ENCODE measurements around the gene CHST11.

The CHST11 gene

GRCh38 chr12:104635607-104636343, 179.0 kb downstream of the CHST11 start:
- DNase-seq, result no peak

- DNase-seq, result no peak
These were observed 179.7 kb downstream of the CHST11 start for GRCh38 chr12:104636496-104636895.

DNA sequence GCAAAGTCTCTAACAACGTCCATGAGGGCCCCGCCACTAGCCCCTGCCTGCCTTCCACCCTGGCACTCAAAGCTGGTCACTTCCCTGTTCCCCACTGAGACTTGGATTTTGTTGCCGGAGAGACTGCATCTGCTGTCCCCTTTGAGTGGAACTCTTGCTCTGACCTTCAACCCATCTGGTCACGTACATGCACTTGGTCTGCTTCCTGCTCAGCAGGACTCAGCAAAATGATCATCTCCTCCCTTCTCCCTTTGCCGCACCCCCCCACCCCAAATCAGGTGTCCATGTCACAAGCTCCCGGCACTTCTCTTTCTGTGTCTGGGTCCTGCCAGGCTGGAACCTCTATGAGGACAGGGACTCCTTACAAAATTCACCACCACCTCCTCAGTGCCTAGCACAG, 180.9 kb downstream of the CHST11 start:
- DNase-seq, result no peak

- no peak for DNase-seq
These were observed 181.6 kb downstream of the CHST11 start for GRCh38 chr12:104638218-104638850.

DNA sequence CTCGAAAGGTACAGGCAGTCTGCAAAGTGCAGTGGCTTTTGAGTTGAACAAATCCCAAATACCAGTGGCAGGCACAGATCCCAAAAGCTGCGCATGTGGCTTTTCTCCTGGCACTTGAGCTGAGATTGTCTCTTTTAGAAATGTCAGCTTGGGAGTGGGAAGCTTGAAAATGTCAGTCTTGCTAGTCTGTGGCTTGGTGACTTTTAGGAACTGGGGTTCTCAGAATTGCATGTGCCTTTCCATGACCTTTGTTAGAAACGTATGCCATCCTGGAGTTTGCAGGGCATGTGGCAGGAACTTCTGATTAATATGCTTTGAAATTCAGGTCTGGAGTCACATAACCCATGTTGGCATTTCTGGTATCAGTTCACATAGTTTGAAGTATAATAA, 182.1 kb downstream of the CHST11 start:
- DNase-seq, result no peak

GRCh38 chr12:104640956-104641355, 184.2 kb downstream of the CHST11 start:
- DNase-seq, result no peak

DNA sequence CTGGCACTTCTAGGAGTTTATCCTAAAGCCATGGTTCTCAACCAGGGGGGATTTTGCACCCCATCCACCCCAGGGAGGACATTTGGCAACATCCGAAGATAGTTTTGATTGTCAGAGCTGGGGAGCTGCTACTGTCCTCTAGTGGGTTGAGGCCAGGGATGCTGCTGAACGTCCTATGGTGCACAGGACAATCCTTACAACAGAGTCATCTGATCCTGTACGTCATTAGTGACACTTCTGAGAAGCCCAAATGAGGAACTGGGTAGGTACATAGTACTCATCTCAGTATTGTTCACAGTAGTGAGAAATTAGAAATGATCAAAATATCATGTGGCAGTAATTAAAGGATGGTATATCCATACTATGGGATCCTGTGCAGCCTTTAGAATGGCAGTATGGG, 185.1 kb downstream of the CHST11 start:
- DNase-seq, result no peak

DNA sequence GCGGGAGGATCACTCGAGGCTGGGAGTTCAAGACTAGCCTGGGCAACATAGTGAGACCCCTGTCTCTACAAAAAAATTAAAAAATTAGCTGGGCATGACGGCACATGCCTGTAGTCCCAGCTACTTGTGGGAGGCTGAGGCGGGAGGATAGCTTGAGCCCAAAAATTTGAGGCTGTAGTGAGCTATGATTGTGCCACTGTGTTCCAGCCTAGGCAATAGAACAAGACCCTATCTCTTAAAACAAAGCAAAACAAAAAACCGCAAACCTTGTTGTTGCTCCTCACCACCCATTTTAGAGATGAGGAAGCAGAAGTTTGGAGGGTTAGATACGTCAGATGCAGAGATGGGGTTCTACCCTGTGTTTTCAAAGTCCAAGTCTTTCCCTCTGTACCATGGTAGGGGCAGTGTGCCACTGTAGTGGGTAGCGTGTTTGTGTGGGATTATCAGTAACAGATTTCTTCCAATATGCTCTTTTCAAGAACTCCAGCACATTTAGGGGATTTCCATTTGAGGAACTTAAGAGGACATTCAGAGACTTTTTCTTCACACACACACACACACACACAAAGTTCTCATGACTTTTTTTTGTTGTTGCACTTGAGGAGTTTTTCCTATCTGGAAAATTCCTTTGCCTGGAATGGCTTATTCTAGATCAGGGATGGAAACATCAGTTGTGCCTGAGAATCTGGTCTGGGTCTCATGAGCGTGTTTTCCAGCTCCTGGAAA, 186.5 kb downstream of the CHST11 start:
- DNase-seq, result no peak

DNA sequence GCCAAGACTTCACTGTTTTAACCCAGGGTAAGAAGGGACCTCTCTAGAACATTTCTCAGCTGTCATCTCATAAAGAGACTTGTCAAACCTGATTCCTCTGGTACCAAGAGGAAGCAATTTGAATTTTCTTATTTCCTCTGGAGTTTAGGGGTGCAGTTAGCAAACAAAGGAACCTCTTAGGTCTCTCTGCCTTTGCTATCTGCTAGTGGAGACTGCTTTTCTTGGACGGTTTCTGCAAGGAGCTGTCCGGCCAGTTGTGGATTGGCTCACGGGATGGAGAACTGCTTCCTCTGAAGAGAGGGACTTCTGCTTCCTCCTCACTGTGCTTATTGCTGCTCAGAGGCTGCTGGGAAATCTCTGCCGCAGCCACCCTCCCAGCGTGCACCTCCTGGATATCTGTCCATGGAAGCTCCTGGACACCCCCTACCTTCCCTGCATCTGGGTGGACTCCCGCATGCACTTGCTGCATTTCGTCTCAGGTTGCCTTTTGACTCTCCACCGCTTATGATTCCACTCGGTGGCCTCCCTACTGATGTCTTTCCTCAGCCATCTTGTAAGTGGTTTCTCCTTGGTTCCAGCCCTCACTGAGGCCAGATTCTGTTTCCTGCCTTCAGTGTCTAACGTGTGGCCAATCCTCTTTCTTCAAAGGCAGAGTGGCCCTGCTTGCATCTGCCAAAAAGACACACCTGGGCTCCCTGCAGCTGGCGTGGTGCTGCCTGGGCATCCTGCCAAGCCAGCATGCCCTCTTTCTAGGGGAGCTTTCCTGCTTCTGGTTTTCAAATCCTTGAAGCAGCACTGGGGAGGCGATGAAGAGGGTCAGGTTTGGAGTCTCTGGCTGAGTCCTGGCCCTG, 187.3 kb downstream of the CHST11 start:
- no peak for DNase-seq

DNA sequence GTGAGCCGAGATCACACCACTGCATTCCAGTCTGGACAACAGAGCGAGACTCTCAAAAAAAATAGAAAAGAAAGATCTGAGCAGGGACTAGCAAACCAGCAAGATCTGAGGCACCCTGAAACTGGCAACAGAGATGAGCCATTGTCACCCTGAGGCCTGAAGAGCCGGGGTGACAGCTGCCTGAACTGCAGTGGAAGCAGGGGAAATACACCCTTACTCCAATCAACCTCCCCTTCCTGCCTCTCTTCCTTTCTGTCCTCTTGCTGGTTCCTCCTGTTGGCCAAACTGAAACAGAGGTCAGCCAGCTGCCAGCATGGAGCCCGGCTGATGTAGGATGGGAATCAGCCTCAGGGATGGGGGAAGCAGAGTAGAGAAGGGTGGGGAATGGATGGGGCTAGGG, 192.0 kb downstream of the CHST11 start:
- no peak for DNase-seq

- DNase-seq, result no peak
These were observed 192.6 kb downstream of the CHST11 start for GRCh38 chr12:104649217-104649824.

DNA sequence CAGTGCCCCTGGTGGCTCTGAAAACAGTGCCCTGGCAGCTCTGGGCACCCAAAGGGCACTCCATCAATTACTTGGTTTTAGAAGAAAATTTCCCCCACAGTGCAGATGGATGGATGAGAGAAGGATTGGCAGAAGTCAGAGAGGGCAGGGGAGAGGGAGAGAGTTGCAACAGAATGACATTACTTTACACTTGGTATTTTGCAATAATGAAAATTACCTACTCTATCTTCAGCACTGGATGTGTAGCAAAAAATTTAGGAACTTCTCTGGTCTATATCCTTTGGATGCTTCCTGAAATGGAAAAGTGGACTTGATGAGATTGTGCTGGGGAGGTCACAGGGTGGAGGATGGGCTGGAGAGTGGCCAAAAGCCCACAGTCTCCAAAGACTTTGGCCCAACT, 193.2 kb downstream of the CHST11 start:
- no peak for DNase-seq

GRCh38 chr12:104650541-104650940, 193.8 kb downstream of the CHST11 start:
- DNase-seq, result no peak

DNA sequence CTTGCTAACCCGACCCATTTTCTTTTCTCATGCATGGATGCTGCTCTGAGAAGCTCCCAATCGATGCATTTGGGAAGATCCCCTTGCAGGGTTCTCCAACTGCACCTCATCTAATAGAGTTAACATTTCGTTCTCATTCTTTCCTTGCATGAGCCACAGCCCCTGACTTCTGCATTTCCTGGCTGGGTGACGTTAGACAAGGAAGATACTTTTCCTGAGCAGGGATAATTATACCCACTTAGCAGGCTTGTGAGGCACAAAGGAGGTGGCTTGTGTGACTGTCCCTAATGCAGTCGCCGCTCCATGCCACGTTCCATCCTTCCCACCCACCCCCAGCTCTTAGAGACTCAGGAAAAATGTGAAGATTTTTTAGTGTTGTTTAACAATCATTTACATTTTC, 195.1 kb downstream of the CHST11 start:
- DNase-seq, result no peak

DNA sequence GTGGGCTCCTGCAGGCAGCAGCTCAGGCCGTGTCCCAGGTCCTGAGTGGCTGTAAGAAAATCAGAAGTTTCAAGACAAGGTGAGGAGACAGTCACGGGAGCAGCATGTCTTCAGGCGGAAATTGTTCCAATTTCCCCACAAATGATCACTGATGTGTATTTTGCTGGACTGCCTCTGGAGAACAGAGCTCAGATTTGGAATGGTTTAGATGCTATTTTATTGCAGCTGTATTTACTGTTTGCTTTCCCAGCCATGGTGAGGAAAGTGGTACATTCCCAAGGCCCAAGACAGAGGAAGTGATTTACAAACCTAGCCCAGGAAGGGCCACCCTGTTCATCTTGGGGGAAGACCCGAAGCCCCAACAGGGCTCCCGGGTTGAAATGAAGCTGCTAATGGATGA, 195.6 kb downstream of the CHST11 start:
- DNase-seq, result no peak

- no peak for DNase-seq
These were observed 196.2 kb downstream of the CHST11 start for GRCh38 chr12:104652910-104653309.

- DNase-seq, result no peak
These were observed 197.2 kb downstream of the CHST11 start for GRCh38 chr12:104653730-104654664.

GRCh38 chr12:104654665-104655609, 198.2 kb downstream of the CHST11 start:
- no peak for DNase-seq

DNA sequence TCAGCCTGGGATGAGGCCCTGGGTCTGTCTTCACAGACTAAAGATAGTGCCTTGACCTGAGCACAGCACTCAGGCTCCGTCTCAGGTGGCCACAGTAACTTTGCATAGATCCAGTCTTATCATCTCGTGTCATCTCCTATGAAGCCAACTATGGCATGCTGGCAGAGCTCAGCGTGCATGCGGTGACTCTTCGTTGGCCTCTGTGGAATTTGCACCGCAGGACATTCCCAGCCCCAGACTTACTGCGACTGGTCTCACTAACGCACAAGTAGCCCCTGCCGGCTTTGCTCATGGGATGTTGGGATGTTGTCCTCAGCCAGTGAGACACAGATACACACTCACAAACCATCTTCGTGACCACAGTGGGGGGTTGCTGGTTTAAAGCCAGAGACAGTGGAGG, 199.6 kb downstream of the CHST11 start:
- DNase-seq, result no peak

DNA sequence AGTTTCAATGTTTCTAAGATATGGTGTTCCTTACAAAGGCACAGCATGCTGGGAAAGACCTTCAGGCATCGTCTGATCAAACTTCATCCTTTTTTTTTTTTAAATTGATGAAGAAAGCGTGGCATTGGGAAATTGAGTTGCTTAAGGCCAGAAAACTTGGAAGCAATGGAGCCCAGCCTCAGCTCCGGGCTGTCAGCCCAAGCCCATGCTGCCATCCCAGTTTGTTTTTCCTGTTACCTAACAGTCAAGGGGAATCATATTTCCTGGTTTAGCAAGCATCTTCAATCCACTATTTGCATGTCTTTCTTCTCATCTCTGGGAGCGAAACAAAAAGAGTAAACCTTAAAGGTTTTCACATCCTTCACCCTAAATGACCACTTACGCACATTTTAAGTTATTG, 200.2 kb downstream of the CHST11 start:
- DNase-seq, result no peak
